ENCODE measurements around the gene MICU1.
A peak's percentile ranks its signal among the peaks of the same experiment; 100 is the strongest.
"Not testable (repeated sequence)": the region's sequence is repeated elsewhere in the genome, so short reads cannot be mapped to it uniquely, and the experiment has no call there.

The MICU1 gene

DNA sequence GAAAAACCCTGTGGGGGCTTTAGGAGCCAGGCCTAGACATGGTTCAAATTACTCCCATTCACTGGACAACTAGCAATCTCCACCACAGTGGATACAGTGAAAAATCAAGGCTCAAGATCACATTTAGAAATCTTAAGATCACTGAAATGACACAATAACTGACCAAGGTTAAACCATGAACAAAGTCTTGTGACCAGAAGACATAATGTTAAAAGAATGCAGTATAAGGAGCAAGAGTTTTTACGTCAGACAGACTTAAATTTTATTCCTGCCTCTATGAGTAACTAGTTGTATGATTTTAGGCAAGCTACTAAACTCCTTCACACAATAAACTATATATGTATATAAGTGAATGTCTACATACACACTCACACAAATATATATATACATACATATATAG lies 68.5 kb downstream of the MICU1 start:
- no peak for DNase-seq

DNA sequence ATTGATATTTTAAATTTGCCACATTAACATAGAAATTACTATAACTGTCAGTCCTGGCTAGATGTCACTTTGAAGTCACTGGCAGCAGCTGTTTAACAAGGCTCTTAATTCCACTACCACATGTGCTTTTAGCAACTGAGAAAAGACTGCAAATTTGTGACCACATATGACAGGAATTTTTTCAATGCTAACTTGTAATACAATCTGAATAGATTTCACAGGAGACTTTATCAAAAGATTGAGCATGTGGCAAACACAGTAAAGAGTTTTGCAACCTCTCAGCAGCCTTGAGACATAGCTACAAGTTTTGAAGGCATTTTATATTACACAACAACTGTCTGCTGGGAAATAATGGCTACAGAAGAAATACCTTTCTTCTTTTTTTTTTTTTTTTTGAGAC lies 73.0 kb downstream of the MICU1 start:
- peak; percentile 31 to 65 (median 53) for DNase-seq

DNA sequence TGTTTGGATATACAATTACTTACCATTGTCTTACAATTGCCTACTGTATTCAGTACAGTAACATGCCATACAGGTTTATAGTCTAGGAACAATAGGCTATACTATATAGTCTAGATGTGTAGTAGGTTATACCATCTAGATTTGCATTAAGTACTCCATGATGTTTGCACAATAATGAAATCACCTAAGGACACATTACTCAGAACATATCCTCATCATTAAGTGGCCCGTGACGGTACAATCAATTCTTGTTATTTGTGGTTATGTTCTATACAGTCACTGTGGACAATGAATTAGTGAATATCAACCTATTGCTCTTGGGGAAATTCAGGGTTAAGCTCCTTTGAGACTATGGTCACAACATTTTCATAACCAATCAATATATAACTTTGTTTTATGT lies 75.6 kb downstream of the MICU1 start:
- no peak for DNase-seq

DNA sequence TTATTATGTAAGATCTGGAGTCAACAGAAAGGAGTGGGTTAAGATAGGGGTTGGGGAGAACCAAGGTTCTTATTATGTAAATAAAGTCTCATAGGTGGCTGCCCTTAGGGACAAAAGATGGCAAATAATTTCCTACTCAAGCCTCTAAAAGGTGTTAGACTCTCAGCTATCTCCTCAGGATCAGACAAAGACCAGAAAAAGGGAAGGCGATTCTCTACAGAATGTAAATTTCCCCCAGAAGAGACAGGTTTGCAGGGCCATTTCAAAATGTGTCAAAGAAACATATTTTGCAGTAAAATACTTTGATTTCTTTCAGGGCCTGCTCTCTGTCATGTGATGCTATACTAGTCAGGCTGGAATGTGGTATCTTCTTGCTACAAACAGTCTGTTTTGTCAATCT lies 80.3 kb downstream of the MICU1 start:
- no peak for DNase-seq

DNA sequence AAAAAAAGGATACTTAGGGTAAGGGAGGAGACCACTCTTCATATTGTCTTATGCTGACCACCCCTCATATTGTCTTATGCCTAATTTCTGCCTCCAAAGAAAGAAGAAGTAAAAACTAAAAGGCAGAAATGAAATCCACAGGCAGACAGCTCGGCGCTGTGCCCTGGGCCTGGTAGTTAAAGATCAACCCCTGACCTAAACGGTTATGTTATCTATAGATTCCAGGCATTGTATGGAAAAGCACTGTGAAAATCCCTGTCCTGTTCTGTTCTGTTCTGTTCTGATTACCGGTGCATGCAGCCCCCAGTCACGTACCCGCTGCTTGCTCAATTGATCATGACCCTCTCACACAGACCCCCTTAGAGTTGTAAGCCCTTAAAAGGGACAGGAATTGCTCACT lies 82.0 kb downstream of the MICU1 start:
- DNase-seq = not testable (repeated sequence)

DNA sequence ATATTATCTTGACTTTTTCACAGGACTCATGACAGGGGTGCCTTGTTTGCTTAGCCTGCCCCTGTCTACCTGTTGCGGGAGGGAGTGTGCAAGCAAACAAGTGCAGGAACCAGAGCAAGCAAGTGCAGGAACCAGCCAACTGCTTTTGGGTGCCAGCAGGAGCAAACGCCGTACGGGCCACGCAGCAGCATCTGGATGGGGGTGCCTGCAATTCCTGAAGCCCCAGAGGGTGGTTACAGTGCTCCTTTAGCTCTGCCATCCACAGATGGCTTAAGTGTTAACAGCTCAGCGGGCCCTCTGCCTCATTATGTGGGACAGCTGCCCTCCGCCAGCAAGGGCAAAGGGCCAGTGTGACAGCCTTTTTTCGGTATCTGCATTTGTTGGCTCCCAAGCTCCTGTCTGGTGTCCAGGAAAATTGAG lies 83.5 kb downstream of the MICU1 start:
- DNase-seq = no peak

DNA sequence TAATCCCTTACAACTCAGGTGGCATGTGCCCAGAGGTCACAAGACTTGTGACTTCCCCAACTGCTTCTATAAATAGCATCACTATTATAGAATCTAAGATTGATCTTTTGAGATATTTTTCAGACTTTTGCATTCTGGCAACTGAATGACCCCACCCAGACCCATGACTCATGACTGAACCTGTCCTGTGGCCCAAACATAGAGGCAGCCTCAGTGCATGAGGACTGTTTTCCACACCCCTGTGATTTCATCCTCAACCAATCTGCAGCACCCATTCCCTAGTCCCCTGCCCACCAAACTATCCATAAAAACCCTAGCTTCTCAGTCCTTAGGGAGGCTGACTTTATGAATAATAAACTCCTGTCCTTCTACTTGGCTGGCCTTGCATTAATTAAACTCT lies 84.5 kb downstream of the MICU1 start:
- no peak for DNase-seq

DNA sequence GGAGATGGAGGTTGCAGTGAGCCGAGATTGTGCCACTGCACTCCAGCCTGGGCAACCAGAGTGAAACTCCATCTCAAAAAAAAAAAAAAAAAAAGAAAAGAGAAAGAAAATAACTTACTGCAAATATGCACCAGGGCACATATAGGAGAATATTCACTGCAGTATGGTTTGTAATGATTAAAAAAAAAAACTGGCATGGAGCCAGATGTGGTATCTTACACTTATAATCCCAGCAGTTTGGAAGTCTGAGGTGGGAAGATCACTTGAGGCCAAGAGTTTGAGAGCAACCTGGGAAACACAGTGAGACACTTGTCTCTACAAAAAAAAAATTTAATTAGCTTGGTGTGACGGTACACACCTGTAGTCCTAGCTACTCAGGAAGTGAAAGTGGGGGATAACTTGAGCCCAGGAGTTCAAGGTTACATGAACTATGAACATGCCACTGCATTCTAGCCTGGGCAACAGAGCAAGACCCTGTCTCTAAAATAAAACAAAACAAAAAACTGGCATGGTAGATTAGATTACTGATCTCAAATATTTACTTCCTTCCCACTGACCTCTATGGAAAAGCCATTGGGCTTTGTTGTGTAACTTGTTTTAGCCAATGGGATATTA lies 85.6 kb downstream of the MICU1 start:
- DNase-seq = no peak

DNA sequence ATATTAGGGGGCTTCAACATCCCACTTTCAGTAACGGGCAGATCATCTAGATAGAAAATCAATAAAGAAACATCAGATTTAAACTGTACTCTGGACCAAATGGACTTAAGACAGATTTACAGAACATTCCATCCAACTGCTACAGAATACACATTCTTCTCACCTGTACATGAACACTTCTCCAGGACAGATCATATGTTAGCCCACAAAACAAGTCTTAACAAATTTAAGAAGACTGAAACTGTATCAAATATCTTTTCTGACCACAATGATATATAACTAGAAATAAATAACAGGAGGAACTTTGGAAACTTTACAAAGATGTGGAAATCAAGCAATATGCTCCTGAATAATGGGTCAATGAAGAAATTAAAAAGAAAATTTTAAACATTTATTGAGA lies 86.7 kb downstream of the MICU1 start:
- DNase-seq = no peak

DNA sequence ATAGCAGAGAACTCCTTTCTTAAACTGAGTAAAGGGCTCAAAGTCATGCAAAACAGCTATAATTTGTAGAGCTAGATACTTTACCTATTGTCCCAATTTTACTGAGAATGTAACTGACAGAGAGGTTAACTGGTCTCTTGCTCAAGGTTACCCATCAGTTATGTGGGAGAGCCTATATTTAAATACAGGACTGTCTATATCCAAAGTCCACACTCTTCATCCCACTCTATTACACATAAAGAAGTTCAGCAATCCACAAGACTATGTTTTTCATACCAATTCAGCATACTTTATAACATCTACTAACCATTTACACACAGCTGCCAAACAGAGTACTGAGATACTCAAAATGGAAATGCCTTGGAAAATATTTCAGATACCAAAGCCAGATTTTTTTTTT lies 100.2 kb downstream of the MICU1 start:
- DNase-seq = no peak

DNA sequence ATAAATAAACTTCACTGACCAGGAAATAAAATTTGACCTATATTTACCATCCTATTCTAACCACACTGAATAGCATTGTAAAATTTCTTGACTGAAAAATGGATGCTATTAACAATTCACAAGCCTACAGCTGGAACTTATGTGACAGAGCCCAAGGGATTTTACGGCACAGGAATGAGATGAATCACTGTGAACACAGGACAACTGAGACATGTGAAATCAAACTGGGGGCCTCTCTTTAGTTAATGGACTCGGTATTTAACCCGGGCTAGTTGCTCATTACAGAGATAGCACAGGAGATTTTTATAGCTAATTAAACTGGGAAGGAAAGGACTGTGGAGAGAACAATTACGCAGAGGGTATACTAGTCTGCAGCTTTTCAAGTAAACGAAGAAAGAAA lies 100.6 kb downstream of the MICU1 start:
- DNase-seq = no peak

DNA sequence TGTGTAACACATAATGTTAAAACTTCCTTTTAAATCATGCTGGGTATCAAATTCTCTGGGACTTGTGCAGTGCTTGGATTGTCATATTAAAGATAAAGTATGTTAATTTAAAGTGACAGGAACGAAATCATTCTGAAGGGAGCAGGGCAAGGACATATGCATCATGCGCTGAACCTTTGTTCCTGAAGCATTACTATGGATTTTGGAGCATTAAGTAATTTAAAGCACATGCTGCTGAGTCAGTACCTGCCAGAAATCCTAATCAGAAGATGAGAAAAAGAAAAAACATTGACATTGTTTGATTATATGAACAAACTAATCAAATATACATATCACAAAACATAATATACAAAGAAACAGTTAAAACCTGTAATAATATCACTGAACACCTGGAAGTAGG lies 101.4 kb downstream of the MICU1 start:
- DNase-seq = no peak

DNA sequence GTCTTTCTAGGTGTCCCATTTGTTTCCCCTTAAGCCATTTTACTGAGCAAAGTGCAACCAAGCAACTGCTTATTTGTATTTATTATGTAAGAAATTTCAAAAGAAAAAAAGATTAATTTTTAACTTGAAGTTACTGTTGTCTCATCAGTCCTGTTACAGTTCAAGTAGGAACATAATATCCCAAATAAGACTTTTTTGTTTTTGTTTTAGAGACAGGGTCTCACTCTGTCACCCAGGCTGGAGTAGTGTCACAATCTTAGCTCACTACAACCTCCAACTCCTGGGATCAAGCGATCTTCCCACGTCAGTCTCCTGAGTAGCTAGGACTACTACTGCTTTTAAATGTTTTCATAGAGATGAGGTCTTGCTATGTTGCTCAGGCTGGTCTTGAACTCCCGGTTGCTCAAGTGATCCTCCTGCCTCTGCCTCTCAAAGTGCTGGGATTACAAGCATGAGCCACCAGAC lies 101.9 kb downstream of the MICU1 start:
- DNase-seq = no peak

DNA sequence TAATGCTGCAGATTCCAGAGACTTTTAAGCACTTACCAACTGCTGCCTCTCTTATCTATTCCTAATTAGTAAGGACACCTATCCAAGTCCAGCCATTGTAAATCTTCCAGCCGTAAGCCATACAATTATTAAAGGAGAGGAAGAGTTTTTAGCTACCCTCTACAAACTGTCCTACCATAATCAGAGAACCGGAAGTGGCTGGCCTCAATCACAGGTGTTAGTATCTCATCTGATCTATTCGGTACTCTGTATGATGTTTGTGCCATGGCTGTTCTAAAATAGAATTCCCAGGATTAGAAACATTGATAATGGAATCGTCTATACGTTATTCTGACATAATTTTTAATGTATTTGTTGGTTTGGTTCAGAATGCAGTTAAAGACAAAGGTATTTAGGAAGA lies 102.8 kb downstream of the MICU1 start:
- no peak for DNase-seq

DNA sequence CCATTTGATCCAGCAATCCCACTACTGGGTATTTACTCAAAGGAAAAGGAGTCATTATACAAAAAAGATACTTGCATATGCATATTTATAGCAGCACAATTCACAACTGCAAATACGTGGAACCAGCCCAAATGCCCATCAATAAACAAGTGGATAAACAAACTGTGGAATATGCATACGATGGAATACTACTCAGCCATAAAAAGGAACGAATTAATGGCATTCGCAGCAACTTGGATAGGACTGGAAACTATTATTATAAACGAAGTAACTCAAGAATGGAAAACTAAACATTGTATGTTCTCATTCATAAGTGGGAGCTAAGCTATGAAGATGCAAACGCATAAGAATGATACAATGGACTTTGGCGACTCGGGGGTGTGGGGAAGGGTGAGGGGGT lies 108.6 kb downstream of the MICU1 start:
- DNase-seq = no peak

DNA sequence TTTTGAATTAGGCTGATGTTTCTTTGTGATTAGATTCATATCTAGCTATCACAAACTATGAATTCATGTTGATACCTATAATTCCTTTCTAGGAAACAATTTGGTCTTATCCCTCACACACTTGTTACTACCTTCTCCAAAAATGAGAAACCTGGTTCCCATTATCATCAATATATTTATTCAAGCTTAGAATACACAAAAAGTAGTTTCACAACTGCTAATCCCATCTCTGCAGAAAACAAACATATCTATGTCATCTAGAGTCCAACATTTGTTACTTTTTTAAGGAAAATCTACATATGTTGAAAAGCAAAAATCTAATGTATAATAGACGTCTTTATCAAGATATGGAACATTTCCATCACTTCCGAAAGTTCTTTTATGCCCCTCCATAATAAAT lies 110.4 kb downstream of the MICU1 start:
- no peak for DNase-seq

DNA sequence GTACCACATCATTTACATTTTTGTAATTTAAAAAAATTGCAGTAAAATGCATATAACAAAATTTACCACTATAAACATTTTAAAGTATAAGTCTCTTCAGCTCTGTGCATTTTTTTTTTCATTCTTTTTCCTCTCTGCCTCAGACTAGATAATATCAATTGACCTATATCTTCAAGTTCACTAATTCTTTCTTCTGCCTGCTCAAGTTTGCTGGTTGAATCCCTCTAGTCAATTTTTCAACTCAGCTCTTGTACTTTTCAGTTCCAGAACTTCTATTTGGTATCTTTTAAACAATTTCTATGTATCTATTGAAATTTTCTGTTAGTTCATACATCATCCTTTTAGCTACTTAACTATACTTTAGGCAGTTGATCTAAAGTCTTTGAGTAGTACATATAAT lies 112.0 kb downstream of the MICU1 start:
- no peak for DNase-seq

DNA sequence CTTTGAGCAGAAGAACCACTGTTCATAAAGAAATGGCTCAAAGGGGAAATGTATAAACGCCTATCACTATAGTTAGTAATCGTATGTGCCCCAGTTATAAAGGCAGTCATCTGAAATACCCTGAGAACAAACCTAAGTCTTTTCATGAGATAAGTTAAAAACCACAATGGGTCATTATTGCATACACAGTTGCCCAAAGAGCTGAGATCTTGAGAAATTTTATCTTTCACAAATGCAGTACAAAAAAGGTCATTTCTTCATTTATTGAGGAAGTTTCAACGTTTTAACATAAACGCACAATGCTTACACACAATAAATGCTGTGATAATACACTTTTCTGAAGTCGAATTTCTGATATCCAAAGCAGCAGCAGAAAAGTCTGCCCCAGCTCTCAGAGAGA lies 114.4 kb downstream of the MICU1 start:
- DNase-seq = peak; percentile 62 to 93 (median 89)

DNA sequence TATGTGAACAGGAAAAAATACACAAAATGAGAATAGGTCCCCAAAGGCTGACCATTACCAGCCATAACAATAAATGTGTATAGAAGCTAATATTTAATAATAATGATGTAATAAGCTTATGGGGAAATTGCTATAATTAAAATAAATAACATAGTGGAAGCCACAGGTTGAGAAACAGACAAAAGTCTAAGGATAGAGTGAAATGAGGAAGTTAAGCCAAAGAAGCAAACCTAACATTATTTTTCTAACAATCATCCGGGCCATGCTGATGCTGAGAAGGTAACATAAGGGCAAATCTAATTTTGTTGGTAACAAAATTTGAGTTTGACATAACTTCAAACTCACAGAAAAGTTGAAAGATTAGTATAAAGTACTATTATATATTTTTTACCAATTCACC lies 115.9 kb downstream of the MICU1 start:
- peak; percentile 26 to 51 (median 47) for DNase-seq

DNA sequence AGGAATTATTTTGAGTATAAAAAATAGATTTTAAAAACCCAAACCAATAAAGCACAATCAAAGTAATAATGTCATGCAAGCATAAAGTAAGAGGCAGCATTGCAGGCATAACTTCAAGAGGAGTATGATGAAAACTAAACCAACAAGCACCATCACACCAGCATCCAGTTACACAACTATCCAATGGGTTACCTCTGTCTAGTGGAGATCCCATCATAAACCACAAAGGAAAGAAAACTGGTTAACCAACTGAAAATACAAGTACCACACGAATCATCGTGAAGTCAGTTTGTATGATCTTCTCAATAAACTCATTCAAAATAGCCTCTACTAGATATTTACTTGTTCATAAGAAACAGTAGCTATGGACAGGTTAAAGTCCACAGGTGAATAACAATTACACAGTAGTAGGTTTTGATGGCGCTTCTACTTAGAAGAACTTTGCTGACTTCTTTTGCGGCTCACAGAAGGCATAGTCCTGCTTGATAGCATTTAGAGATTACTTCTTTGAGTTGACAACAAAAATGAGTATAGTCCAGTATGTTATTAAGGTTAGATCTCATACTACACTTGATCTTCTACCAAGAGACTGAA lies 116.6 kb downstream of the MICU1 start:
- no peak for DNase-seq

DNA sequence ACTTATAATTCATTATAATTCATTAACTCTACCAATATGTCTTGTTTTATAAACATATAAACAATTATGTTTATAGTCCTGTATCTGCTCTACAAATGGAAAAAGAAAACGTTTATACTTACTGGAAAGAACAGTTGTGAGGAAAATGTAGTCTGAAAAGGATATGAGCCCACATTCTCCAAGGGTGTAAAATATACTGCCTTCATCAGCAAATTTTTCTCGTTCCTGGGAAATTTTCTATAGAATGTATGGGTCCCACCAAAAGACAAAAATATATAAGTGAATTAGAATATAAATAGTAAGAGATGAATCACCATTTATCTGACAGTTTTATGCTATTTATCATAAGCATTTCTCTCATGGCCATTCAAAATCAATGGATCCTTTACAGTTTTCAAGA lies 117.8 kb downstream of the MICU1 start:
- no peak for DNase-seq

DNA sequence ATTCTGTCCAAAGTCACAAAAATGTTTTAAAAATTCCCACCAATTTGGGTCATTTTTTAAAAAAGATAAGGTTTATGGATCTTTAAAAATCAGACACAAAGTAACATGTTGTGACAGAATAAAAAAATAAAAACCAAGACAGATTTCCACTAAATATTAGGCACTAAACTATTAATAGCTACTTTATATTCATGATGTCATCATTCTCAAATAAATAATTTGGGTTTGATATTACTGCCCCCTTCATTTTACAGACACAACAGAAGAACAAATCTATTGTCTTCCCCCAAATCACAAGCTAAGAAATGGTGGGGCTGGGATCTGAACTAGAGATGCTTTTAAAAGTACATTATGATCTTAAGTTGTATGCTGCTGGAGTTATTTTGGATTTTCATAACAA lies 119.4 kb downstream of the MICU1 start:
- no peak for DNase-seq

DNA sequence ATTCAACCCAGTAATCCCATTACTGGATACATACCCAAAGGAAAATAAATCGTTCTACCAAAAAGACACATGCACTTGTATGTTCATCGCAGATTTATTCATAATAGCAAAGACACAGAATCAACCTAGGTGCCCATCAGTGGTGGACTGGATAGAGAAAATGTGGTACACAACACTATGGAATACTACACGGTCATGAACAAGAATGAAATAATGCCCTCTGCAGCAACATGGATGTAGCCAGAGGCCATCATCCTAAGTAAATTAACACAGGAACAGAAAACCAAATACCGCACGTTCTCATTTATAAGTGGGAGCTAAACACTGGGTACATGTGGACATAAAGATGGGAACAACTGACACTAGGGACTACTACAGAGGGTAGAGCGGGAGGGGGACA lies 120.4 kb downstream of the MICU1 start:
- DNase-seq = no peak

DNA sequence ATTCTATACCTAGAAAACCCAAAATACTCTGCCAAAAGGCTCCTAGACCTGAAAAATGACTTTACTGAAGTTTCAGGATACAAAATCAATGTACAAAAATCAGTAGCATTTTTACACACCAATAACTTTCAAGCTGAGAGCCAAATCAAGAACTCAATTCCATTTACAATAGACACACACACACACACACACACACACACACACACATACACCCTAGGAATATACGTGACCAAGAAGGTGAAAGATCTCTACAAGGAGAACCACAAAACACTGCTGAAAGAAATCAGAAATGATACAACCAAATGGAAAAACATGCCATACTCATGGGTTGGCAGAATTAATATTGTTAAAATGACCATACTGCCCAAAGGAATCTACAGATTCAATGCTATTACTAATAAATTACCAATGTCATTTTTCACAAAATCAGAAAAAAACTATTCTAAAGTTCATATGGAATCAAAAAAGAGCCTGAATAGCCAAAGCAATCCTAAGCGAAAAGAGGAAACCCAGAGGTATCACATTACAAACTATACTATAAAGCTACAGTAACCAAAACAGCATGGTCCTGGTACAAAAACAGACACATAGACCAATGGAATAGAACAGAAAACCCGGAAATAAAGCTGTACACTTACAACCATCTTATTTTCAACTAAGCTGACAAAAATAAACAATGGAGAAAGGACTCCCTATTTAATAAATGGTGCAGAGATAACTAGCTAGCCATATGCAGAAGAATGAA lies 122.0 kb downstream of the MICU1 start:
- DNase-seq = peak in 1 of 3 donors; percentile 5

All from suppressor macrophage treated with lipopolysaccharide for 1 hour (primary cell).